HG03139 (cell line): ENCODE results near the gene SLN.
"Not testable (repeated sequence)": the region's sequence is repeated elsewhere in the genome, so short reads cannot be mapped to it uniquely, and the experiment has no call there.

Experiments used
- ATAC-seq: cut with Tn5 transposase; IDR thresholded peaks from one replicate; pipeline ENCODE4 v1.9.1; 2021; ENCODE audit not compliant: unreplicated experiment

Gene SLN

DNA sequence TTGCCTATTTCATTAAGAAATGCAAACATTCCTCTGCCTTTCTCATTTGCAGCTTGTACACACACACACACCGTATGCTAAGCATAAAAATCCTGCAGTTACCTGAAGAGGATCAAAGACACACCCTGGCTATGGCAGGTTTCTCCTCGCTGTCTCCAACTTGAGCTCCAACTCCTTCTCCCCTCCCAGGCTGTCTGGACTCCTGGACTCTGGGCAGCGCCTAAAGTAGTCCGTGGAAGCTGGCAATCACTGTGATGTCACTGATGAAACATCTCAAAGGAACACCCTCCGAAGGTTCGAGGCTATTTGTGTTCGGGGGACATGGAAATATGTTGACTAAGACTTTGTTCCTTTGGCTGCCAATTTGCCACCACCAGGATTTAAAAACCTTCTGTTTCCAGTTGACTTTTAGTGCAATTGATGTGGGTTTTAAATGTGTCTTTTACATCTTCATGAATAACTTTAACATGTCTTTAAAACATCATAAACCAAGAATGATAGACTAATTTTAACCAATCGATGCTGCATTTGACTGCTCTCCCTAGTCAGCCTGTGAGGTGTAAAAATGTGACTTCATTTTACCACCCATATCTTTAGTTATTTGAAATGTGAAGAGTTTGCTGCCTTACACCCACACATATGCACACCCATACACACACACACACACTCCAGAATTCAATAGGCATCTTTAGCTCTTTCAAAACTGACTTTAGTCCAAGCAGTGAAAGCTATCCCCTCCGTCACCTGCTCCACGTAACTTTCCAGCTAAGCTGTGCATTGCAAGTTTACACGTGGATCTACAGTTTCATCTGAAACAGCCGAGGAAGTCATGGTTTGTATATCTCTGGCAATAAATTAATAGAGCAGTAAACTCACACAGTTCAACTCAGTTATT lies at the start of gene SLN:
Gene SLN, minus strand, starts transcription at position 196 of the 895 bp plus-strand sequence.
- no peak for ATAC-seq

DNA sequence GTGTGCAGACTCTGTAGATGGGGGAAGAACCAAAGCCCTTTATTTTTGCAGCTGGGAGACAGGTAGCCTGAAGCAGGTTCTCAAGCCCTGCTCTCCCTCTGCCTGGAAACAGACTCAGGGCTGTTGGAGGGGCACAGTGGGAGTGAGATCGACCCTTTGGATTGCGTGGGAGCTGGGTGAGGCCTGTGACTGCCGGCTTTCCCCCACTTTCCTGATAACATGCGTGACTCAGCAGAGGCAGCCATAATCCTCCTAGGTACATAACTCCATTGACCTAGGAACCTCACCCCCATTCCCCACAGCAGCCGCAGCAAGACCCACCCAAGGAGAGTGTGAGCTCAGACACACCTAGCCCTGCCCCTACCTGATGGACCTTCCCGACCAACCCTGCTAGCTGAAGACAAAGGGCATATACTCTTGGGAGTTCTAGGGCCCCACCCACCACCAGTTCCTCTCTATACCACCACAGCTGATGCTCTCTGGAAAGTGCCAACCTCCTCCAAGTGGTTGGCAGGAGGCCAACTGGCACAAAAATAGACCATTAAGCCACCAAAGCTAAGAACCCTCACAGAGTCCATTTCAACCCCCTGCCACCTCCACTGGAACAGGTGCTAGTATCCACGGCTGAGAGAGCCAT lies 47.0 kb upstream of the SLN start:
- not testable (repeated sequence) for ATAC-seq

DNA sequence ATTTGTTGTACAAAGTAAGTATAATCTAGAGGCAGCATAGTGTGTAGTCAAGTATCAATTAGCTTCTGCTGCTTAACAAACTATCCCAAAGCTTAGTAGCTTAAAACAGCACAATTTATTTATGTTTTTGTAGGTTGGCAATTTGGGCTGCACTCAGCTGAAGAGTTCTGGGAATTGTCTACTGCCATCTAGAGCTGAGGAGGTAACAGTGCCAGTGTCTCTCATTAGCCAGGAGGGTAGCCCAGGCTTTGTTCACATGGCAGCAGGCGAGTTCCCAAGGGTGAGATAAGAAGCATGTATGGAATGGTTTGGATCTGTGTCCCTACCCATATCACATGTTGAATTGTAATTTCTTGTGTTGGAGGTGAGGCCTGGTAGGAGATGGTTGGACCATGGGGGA lies 45.8 kb upstream of the SLN start:
- no peak for ATAC-seq

DNA sequence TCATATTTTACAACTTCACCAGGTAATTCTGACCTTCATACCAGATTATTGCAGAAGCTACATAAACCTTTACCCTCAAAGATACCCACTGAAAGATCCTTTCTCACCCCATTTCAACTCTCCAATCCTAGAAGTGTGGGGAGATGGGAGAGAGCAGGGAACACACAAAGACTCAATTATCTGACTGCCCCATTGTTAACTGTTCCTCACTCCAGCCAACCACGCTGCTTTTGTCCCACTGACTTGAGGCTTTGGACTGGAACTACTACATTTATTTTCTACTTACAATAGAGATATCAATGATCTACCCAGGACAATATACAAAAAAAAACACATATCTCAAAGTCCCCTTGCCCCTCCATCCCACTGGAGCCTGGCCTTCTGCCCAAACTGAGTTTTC lies 44.7 kb upstream of the SLN start:
- ATAC-seq: no peak

DNA sequence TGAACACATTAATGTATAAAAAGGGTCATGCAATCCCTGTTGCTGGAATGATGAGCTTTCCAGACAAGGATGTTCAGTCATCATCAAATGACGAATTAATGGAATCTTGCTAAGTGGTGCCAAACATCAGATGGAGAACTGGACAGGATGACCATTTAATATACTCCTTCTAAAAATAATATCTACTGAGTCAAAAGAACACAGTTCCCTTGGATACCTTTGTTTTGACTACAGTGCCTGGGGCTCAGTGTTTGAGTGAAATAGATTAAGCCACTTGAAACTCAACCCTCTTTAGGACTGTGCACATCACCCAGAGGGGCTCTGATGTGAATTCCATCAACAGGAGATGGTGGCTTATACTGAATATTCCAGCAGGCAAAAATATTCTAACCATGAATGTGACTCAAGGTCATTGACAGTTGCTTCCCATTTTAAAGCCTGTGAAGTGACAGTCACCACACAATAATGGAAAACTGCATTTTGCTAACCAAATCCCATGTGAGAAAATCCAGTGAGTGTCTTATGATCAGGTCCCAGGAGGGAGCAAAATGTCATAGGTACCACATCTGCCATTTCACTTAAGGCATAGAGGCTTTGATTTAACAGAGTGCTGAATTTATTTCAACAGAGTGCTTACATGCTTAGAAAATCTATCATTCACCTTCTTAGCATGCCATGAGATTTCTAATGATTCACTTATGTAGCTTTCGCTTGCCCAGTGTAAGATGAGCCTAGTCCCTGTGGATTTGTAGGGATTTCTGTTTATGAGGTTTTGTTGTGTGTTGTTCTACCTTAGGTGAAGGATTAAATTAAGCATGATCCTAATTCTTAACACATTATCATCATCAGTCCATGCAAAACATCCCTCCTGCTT lies 41.3 kb upstream of the SLN start:
- ATAC-seq: no peak

DNA sequence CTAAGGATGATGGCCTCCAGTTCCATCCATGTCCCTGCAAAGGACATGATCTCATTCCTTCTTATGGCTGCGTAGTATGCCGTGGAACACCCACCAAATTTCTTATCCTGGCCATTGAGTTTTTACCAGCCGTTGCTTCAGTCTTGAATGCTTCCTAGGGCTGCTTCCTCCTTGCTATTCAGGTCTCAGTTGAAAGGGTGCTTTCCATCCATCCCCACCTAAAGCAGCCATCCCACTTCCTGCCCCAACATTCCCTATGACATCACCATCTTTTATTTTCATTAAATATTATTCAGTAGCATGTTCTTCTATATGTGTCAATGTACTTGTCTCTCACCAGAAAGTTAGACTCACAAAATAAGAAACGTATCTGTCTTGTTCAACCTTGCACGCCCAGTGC lies 40.7 kb upstream of the SLN start:
- ATAC-seq: no peak

DNA sequence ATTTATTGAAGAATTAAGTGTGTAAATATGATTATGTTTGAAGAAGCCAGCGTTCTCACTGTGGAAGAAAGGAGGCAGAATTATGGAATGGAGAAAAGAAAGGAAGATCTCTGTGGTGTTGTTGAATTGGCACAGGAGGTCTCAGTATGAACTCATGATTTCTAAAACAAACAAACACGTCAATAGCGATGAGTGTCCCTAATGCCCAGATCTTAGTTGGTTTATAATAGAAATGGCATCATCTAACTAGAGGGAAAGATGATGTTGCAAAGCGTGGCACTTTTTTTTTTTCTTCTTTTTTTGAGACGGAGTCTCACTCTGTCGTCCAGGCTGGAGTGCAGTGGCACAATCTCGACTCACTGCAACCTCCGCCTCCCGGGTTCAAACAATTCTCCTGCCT lies 39.2 kb upstream of the SLN start:
- ATAC-seq: no peak

DNA sequence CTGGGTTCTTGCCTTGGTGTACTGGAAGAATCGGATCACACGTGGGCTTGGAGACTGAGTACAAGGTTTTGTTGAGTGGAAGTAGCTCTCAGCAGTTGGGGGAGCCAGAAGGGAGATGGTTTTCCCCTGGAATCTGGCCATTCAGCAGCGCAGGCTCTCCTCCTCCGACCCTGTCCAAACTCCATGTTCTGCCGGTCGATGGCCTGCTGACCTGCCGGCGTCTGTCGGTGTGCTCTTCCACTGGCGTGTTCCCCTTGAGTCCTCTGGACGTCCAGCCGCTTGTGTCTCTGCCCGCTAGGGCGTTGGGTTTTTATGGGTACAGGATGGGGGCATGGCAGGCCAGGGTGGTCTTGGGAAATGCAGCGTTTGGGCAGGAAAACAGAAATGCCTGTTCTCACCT lies 38.5 kb upstream of the SLN start:
- no peak for ATAC-seq

DNA sequence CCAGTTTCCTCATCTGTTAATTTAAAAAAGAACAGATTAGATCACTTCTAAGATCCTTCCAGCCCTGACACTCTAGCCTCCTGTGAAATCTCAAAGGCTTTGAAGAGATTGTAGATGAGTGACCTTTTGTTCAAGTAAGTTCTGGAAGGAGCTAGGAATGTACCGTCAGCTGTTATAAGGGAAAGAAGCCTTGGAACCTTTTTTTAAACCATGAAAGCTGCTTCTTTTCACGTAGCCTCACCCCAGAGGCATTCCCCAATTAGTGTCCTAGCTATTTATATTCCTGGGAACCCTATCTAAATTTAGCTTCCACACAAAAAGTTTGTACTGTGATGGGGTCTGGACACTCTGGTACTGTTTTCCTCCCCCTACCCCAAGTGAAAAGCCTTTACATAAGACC lies 35.8 kb upstream of the SLN start:
- no peak for ATAC-seq

DNA sequence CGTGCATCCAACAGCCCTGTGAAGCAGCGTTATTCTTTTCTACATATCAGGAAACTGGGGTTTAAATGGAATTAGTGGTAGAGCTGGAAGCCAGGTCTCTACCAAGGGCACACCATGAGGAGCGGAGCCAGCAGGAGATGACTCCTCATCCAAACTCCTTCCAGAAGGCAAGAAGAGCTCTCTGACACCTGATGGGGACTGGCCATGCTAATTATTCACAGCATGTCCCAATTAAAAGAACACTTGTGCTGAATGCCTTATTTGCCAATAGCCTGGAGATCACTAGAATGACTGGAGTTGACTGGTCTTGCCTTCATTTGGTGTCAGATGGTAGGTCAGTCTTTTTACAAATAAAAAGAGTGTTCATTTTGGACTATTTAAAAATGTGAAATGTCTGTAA lies 32.9 kb upstream of the SLN start:
- ATAC-seq: no peak

DNA sequence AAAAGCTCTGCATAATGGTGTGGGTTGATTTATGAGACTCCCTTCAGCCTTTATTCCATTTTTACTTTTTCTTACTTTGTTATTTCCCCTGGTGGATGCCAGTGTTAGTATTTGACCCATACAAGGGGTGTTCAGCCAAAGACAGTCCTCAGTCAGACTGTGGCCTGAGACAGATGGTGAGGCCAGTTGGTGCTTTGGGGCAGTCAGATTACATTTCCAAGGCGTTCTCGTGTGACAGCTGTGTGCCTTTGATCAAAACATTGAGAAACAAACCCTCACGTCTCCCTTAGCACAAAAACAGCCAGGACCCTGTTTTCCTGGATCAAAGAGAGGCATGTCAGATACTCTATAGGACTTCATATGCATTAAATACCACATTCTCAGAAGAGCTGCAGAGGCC lies 31.3 kb upstream of the SLN start:
- ATAC-seq: no peak

DNA sequence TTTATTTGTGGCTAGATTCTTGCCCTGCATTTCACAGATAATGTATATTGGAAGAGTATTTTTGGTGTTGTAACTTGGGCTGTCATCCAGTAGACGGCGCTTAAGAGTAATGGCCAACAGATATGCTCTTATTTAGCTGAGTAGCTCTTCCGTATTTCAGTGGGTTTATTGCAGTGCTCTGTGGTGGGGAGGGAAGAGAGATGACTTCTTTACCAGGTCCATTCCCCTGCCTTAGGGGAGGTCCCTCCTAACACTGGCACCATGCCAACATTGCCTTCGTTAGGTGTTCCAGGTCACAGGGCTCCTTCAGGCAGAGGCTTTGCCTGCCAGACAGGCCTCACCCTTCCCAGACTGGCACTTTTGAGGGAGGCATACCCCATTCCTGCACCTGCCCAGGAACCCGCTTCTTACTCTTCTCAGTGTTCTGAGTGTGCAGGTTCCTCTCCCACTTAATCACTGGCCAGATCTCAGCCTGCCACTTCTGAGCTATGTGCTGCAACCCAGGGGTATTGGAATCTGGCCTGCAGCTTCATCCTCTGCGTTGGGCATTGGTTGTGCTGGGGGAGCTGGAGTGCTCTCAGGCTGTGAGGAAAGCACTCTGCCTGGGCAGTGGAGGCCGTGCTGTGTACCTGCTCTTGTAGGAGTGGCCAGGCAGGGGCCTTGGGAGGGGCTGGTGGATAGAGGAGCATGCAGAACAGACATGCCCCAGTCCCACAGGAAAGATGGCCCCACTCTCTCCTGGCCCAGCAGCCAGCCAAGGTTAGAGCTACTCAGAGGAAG lies 29.4 kb upstream of the SLN start:
- ATAC-seq: peak; percentile 82

DNA sequence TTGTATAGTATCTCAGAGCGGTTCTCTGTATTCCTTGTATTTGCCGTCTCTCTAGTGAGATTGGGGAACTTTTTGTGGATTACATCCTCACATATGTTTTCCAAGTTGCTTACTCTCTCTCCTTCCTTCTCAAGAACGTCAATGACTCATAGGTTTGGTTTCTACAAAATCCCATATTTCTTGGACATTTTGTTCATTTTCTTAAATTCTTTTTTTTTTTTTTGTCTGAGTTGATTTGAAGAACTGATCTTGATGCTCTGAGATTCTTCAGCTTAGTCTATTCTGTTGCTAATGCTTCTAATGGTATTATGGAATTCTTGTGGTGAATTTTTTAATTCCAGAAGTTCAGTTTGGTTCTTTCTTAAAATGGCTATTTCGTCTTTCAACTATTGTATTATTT lies 28.4 kb upstream of the SLN start:
- no peak for ATAC-seq

DNA sequence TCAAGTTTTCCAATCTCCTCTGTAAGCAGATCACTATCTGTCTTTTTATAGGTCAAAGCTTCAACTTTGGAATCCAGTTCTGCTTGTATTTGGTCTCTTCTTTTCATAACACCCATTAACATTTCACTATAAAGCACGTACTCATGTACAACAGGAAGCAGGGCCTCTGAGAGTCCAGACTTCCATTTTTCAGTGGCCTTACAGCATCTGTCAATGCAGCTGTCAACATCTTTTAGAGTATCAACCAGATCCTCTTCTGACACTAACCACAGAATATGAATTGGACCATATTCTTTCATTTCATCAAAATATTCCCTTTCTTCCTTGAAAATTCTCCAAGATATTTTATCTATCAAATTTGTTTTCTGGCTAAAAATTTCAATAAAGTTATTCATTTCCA lies 24.7 kb upstream of the SLN start:
- ATAC-seq: no peak

DNA sequence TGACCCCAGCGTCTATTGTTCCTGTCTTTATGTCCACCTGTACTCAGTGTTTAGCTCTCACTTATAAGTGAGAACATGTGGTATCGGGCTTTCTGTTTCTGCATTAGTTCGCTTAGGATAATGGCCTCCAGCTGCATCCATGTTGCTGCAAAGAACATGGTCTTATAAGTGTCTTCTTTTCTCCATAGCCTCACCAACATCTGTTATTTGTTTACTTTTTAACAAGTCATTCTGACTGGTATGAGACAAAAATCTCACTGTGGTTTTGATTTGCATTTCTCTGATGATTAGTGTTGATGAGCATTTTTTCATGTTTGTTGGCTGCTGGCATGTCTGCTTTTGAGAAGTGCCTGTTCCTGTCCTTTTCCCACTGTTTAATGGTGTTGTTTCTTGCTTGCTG lies 21.7 kb upstream of the SLN start:
- ATAC-seq: no peak

DNA sequence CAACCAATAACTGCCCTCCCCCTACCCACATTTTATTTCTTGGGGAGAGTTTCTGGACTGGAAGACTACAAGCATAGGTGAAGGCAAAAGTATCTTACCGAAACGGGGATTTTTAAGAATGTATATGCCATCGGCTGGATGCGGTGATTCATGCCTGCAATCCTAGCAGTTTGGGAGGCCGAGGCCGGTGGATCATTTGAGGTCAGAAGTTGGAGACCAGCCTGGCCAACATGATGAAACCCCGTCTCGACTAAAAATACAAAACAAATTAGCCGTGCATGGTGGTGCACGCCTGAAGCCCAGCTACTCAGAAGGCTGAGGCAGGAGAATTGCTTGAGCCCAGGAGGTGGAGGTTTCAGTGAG lies 20.8 kb upstream of the SLN start:
- ATAC-seq: no peak

DNA sequence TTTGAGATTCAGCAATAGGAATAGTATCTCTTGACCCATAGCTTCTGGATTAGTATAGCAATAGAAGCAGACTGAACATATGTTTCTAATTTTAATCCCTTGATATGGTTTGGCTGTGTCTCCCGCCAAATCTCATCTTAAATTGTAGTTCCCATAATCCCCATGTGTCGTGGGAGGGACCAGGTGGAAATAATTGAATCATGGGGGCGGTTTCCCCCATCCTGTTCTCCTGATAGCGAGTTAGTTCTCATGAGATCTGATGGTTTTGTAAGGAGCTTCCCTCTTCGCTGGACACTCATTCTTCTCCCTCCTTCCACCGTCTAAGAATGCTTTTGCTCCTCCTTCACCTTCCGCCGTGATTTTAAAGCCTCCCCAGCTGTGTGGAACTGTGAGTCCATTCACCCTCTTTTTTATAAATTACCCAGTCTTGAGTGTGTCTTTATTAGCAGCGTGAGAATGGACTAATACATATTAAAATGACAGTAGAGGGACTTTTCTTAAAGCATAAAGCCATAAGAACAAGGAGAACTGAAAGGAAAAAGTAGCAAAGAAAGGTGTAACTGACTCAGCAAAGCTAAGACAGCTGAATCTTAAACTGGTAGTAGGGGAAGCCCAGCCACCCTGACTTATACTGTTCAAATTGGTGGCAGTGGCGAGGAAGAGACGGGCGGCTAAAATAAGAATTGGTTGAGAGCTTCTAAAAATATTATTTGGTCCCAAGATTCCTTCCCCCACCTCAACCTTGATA lies 20.3 kb upstream of the SLN start:
- ATAC-seq: no peak

DNA sequence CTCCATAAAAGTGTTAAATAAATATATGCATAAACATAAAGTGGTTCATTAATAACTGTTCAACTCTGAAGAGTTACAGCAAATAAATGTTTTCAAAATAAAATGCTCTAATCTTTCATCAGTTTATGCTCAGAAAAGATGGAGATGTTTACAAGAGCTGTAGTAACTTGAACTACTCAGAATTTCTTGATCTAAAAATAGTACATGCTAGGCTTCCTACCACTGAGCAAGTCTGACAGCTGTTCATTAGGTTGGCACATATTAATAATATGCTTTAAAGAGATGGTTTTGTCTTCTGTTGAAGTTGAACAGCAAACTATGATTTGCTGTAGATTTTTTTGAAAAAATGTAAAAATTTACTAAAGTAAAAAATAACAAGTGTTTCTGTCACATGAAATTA lies 10.8 kb upstream of the SLN start:
- ATAC-seq: no peak

DNA sequence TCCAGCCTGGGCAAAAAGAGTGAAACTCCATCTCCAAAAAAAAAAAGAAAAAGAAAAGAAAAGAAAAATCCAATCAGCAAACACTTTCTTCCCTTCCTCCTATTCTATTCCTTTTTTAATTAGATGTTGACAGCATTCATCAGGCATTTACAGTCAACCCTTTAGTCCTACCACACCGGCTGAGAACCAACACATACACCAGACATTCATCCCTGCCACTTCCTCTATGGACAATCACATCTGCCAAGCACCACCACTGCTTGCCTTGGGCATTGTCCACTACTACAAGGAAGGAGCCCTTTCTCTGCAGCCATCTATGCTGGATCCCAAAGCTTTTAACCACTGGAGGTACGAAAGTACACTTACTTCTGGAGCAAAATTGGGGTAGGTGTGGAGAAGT lies 9.4 kb upstream of the SLN start:
- no peak for ATAC-seq

DNA sequence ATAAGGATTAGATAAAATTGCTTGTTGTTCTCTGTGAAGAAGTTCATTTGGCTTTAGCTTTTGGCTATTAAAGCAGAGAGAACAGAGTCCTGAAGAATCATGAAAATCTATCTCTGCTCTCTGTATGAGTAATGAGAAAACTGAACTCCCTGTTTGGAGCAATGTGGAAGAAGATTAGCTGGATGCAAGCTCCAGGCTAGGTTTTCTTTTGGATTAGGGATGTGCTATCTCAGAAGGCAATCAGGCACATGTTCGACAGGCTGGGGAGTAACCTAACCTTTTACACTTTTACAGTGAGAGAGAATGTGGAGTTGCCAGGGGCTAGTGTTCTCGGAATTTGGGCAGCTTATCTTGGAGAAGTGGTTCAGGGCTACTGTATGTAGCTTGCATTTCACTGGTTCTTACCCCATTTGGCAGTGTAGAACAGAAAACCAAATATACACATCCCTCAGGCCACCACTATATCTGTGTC lies 8.5 kb upstream of the SLN start:
- ATAC-seq: no peak
